Dendritic cell treated with granulocyte-macrophage colony-stimulating factor and Interleukin-4, amounts not matched to agents 40 ng/mL and 50 ng/mL, for 4 days (primary cell): Measurements from ENCODE around the gene CHURC1.

Source experiments
- H3K27ac Mint-ChIP-seq: one replicate; pipeline ENCODE4 v1.8.0; 2022; ENCODE audit warnings: mild to moderate bottlenecking, mixed read lengths
- H3K27me3 Mint-ChIP-seq: one replicate; pipeline ENCODE4 v1.8.0; 2022; ENCODE audit warnings: mild to moderate bottlenecking, mixed read lengths
- H3K36me3 Mint-ChIP-seq: one replicate; pipeline ENCODE4 v1.8.0; 2022; ENCODE audit warnings: low read depth, mixed read lengths
- H3K4me1 Mint-ChIP-seq: one replicate; pipeline ENCODE4 v1.8.0; 2022; ENCODE audit warnings: low read depth, mixed read lengths
- H3K4me3 Mint-ChIP-seq: one replicate; pipeline ENCODE4 v1.8.0; 2022; ENCODE audit warnings: mild to moderate bottlenecking, moderate library complexity, mixed read lengths
- H3K9me3 Mint-ChIP-seq: one replicate; pipeline ENCODE4 v1.8.0; 2022; ENCODE audit warnings: mixed read lengths
- intact Hi-C: fragments of 100-400 bp; cut with micrococcal nuclease; formaldehyde crosslinking; loops from one replicate; pipeline ENCODE4 v1.15.0; 2022

CHURC1 gene

GRCh38 chr14:64919215-64919614, 5.0 kb downstream of the CHURC1 start:
- intact Hi-C loops = loop anchor here (10.0 kb wide), 2 partner anchors 154 to 414 kb away; partner anchors contain the start of genes ZBTB1 and ZBTB25
- Mint-ChIP-seq H3K27me3 (no peaks in the 10 kb centered on the region), H3K27ac (no peak overlapping the region), H3K4me3 (no peak overlapping the region), H3K36me3 (peaks cover 24% of the 10 kb centered on the region), H3K4me1 (peaks cover 39% of the 10 kb centered on the region), H3K9me3 (no peaks in the 10 kb centered on the region)

DNA sequence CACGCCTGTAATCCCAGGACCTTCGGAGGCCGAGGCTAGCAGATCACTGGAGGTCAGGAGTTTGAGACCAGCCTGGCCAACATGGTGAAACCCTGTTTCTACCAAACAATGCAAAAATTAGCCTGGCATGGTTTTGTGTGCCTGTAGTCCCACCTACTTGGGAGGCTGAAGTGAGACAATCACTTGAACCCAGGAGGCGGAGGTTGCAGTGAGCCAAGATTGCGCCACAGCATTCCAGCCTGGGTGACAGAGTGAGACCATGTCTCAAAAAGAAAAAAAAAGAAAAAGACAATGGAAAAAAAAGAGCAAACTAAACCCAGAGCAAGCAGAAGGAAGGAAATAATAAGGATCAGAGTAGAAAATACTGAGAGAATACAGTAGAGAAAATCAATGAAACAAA, 5.4 kb downstream of the CHURC1 start:
- Mint-ChIP-seq H3K4me3 (no peak overlapping the region), H3K36me3 (peaks cover 24% of the 10 kb centered on the region), H3K9me3 (no peaks in the 10 kb centered on the region), H3K27me3 (no peaks in the 10 kb centered on the region), H3K27ac (no peak overlapping the region), H3K4me1 (peaks cover 39% of the 10 kb centered on the region)
- intact Hi-C loops = loop anchor here (10.0 kb wide), 2 partner anchors 155 to 415 kb away; partner anchors contain the start of genes ZBTB1 and ZBTB25

- H3K4me1 Mint-ChIP-seq = peaks cover 32% of the 10 kb centered on the region
- no peaks in the 10 kb centered on the region for H3K9me3 Mint-ChIP-seq
- H3K27me3 Mint-ChIP-seq = no peaks in the 10 kb centered on the region
- no peak overlapping the region for H3K4me3 Mint-ChIP-seq
- H3K27ac Mint-ChIP-seq = no peak overlapping the region
- peaks cover 25% of the 10 kb centered on the region for H3K36me3 Mint-ChIP-seq
- intact Hi-C loops = no loop called here
Observed at GRCh38 chr14:64920465-64920864, 6.2 kb downstream of the CHURC1 start.

- H3K4me3 Mint-ChIP-seq = no peak overlapping the region
- intact Hi-C loops = no loop called here
- H3K36me3 Mint-ChIP-seq = peaks cover 40% of the 10 kb centered on the region
- peaks cover 12% of the 10 kb centered on the region for H3K4me1 Mint-ChIP-seq
- H3K27ac Mint-ChIP-seq = no peak overlapping the region
- no peaks in the 10 kb centered on the region for H3K27me3 Mint-ChIP-seq
- no peaks in the 10 kb centered on the region for H3K9me3 Mint-ChIP-seq
Observed at GRCh38 chr14:64923015-64923414, 8.8 kb downstream of the CHURC1 start.

- no peaks in the 10 kb centered on the region for H3K27me3 Mint-ChIP-seq
- peaks cover 35% of the 10 kb centered on the region for H3K36me3 Mint-ChIP-seq
- no peaks in the 10 kb centered on the region for H3K4me1 Mint-ChIP-seq
- H3K9me3 Mint-ChIP-seq = no peaks in the 10 kb centered on the region
- intact Hi-C loops = no loop called here
- H3K27ac Mint-ChIP-seq = no peak overlapping the region
- H3K4me3 Mint-ChIP-seq = no peak overlapping the region
Observed at GRCh38 chr14:64926398-64926995, 12.2 kb downstream of the CHURC1 start.

DNA sequence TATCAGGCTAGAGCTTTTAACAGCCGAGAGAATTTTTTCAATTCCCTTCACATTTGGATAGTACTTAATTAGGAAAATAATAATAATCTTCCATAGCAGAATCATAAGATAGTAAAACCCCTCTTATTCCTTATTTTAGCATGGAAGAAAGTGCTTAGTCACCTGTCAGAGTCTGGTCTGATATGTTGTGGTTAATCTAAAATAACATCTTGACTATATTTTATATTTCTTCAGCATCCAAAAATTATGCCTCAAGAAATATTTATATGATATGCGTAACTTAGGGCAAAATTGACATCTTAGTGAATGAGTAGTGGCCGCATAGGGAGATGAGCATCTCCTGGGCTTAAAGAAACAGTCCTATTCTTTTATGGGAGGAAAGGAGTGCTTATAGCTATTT, 12.8 kb downstream of the CHURC1 start:
- intact Hi-C loops = no loop called here
- Mint-ChIP-seq H3K9me3 (no peaks in the 10 kb centered on the region), H3K4me3 (no peak overlapping the region), H3K27ac (no peak overlapping the region), H3K36me3 (peaks cover 30% of the 10 kb centered on the region), H3K4me1 (no peaks in the 10 kb centered on the region), H3K27me3 (no peaks in the 10 kb centered on the region)

- no peak overlapping the region for H3K4me3 Mint-ChIP-seq
- intact Hi-C loops = no loop called here
- H3K9me3 Mint-ChIP-seq = no peaks in the 10 kb centered on the region
- no peaks in the 10 kb centered on the region for H3K4me1 Mint-ChIP-seq
- no peak overlapping the region for H3K27ac Mint-ChIP-seq
- no peaks in the 10 kb centered on the region for H3K27me3 Mint-ChIP-seq
- H3K36me3 Mint-ChIP-seq = peaks cover 43% of the 10 kb centered on the region
Observed at GRCh38 chr14:64928239-64929013, 14.2 kb downstream of the CHURC1 start.

- intact Hi-C loops = no loop called here
- Mint-ChIP-seq H3K4me1 (no peaks in the 10 kb centered on the region), H3K4me3 (no peak overlapping the region), H3K36me3 (peaks cover 43% of the 10 kb centered on the region), H3K9me3 (no peaks in the 10 kb centered on the region), H3K27ac (no peak overlapping the region), H3K27me3 (no peaks in the 10 kb centered on the region)
Observed at GRCh38 chr14:64929014-64929359, 14.7 kb downstream of the CHURC1 start.

DNA sequence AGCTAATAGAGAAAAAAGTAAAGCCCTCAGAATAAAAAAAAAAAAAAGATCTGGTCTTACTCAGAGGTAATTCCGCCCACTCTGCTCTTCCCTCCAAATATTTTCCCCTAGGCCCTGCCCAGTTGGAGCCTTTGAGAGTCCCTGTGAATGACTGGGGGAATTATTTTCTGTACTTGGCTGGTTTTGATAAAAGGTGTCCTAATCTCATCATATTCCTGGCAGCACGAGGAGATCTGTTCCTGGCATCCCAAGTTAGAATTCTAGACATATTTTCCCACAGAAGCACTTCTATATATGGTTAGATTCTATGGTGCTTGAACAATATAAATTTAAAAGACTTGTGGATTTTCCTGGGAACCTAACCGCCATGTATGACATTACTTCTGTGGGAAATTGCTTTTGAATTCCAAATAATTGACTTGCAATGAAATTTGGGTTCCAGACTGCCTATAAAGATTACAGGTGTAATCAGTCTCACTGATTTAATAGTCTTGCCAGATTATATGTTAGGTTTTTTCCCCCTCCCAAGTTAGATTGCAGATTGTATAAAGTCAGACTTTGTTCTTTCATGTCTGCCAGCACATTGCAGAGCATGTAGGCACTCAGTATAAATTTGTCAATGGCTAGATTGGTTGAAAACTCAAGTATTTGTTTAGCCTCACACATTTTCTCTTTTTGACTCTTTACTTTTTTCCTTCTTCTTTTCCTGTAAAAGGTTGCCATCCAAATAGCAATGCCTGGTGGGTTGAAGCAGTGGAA, 16.0 kb downstream of the CHURC1 start:
- no peaks in the 10 kb centered on the region for H3K27me3 Mint-ChIP-seq
- intact Hi-C loops = no loop called here
- H3K36me3 Mint-ChIP-seq = peaks cover 47% of the 10 kb centered on the region

GRCh38 chr14:64931123-64931522, 16.9 kb downstream of the CHURC1 start:
- no peak overlapping the region for H3K27ac Mint-ChIP-seq
- H3K9me3 Mint-ChIP-seq = no peaks in the 10 kb centered on the region
- H3K4me3 Mint-ChIP-seq = no peak overlapping the region
- peaks cover 45% of the 10 kb centered on the region for H3K36me3 Mint-ChIP-seq
- H3K4me1 Mint-ChIP-seq = no peaks in the 10 kb centered on the region
- intact Hi-C loops = no loop called here
- H3K27me3 Mint-ChIP-seq = no peaks in the 10 kb centered on the region

More for the DNA sequence above, 16.0 kb downstream of the CHURC1 start:
- Mint-ChIP-seq H3K4me3 (no peak overlapping the region), H3K9me3 (no peaks in the 10 kb centered on the region), H3K4me1 (no peaks in the 10 kb centered on the region), H3K27ac (no peak overlapping the region)

GRCh38 chr14:64932231-64932630, 18.0 kb downstream of the CHURC1 start:
- no peak overlapping the region for H3K27ac Mint-ChIP-seq
- H3K4me1 Mint-ChIP-seq = no peaks in the 10 kb centered on the region
- H3K27me3 Mint-ChIP-seq = no peaks in the 10 kb centered on the region
- no peak overlapping the region for H3K4me3 Mint-ChIP-seq
- H3K9me3 Mint-ChIP-seq = no peaks in the 10 kb centered on the region
- H3K36me3 Mint-ChIP-seq = peaks cover 48% of the 10 kb centered on the region
- intact Hi-C loops = no loop called here

DNA sequence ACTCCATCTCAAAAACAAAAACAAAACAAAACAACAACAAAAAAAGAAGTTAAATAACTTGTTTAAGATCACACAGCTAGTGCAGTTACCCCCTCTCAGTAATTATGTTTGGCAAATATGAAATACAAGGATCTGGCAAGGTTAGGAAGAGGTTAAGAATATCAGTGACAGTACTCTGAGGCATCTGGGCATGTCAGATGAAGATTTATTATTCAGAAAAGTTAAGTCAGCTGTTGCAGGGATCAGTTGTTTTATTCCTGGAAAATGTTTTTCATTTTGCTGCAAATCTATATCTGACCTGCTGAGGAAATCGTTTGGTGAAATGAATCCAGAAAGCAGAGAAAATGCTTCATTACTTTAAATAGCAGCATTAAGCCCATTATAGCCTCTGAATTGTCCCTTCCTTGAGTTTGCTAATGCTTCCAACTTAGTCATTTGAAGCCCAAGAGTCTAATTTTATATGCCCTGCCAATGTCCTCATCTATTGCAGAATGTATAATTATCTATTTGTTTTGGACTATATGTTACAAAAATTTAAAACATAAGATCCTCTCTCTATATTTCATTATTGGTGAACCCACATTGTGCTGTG, 20.2 kb downstream of the CHURC1 start:
- Mint-ChIP-seq H3K4me1 (no peaks in the 10 kb centered on the region), H3K9me3 (no peaks in the 10 kb centered on the region), H3K36me3 (peaks cover 70% of the 10 kb centered on the region)

DNA sequence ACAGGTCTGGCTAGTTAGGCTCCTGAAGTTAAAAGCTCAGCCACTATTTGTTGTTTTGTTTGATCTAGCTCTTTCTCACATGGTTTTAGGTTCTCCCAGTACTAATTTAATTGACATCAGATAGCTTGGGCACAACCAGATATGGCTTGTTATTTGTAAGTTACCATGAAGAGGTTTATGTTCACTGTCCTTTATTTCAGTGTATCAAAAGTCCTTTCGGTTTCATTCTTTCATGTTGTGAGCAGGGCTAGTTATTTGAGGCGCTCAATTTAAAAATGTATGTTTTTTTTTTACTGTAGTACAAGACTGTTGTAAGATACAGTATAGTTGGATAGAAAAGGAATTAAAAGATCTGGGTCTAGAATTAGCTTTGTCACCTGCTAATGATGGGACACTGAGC, 21.3 kb downstream of the CHURC1 start:
- Mint-ChIP-seq H3K4me3 (no peak overlapping the region), H3K36me3 (peaks cover 80% of the 10 kb centered on the region), H3K4me1 (no peaks in the 10 kb centered on the region), H3K27me3 (no peaks in the 10 kb centered on the region), H3K9me3 (no peaks in the 10 kb centered on the region), H3K27ac (no peak overlapping the region)
- intact Hi-C loops = no loop called here

More for the DNA sequence above, 20.2 kb downstream of the CHURC1 start:
- Mint-ChIP-seq H3K27me3 (no peaks in the 10 kb centered on the region), H3K4me3 (no peak overlapping the region), H3K27ac (no peak overlapping the region)
- intact Hi-C loops = no loop called here
